Frontal cortex (tissue), 4 donors: ENCODE data around the gene KLHL4. TPM values are rescaled to one million over a fixed set of nuclear protein-coding genes. Genes with fewer than 3 reads are reported as not detected.
"Not testable (repeated sequence)": the region's sequence is repeated elsewhere in the genome, so short reads cannot be mapped to it uniquely, and the experiment has no call there.

ENCODE experiments used
- DNase-seq, 2 donors: peaks; one replicate each; pipeline ENCODE4 v3.0.0; 2012; ENCODE audit warnings: low spot score in 2 of 2
- FAIRE-seq: peaks from 2 replicates; lab custom pipeline; 2012; peaks lifted over from hg19 to GRCh38; lab: Jason Lieb, UNC
- total RNA-seq: library from RNA; depleted of rRNA; stranded (reverse); fragments of >200 nt; gene quantifications from one replicate; pipeline ENCODE4 v1.2.3, GENCODE V29; 2014
- donor health status: control.
- donor health status: control.
- donor health status: control.

Gene KLHL4
- total RNA-seq, 1 donor from 2014 or later, result 31.4 TPM

- DNase-seq, FAIRE-seq: not testable (repeated sequence)
These were observed 123.8 kb downstream of the KLHL4 start for GRCh38 chrX:87641439-87641838.

GRCh38 chrX:87661761-87662160 lies 144.2 kb downstream of the KLHL4 start:
- DNase-seq (no peak), FAIRE-seq (peak; percentile 79)

GRCh38 chrX:87663421-87663820 lies 145.8 kb downstream of the KLHL4 start:
- DNase-seq (no peak), FAIRE-seq (no peak)

- no peak for DNase-seq
These were observed 146.8 kb downstream of the KLHL4 start for GRCh38 chrX:87664381-87664780.

GRCh38 chrX:87679849-87680248 lies 162.2 kb downstream of the KLHL4 start:
- DNase-seq (no peak), FAIRE-seq (no peak)

More at GRCh38 chrX:87664381-87664780, 146.8 kb downstream of the KLHL4 start:
- FAIRE-seq, result peak; percentile 79

- DNase-seq, result no peak
- no peak for FAIRE-seq
These were observed 170.1 kb downstream of the KLHL4 start for GRCh38 chrX:87687703-87688102.

- not testable (repeated sequence) for DNase-seq, FAIRE-seq
These were observed 170.6 kb downstream of the KLHL4 start for GRCh38 chrX:87688113-87688748.

- not testable (repeated sequence) for FAIRE-seq
These were observed 171.6 kb downstream of the KLHL4 start for GRCh38 chrX:87689218-87689617.

GRCh38 chrX:87693204-87693603 lies 175.6 kb downstream of the KLHL4 start:
- DNase-seq, result no peak
- no peak for FAIRE-seq

More at GRCh38 chrX:87689218-87689617, 171.6 kb downstream of the KLHL4 start:
- not testable (repeated sequence) for DNase-seq

GRCh38 chrX:87697409-87697808 lies 179.8 kb downstream of the KLHL4 start:
- DNase-seq (no peak), FAIRE-seq (no peak)

- FAIRE-seq (no peak), DNase-seq (no peak)
These were observed 185.2 kb downstream of the KLHL4 start for GRCh38 chrX:87702795-87703194.

GRCh38 chrX:87703469-87703868 lies 185.9 kb downstream of the KLHL4 start:
- not testable (repeated sequence) for FAIRE-seq, DNase-seq

GRCh38 chrX:87706134-87706533 lies 188.5 kb downstream of the KLHL4 start:
- no peak for DNase-seq

GRCh38 chrX:87710580-87710979 lies 193.0 kb downstream of the KLHL4 start:
- DNase-seq, result no peak
- no peak for FAIRE-seq

More at GRCh38 chrX:87706134-87706533, 188.5 kb downstream of the KLHL4 start:
- FAIRE-seq, result no peak
